MM.1S (cell line): Measurements from ENCODE around the gene SUMO4.
"Not testable (repeated sequence)": the region's sequence is repeated elsewhere in the genome, so short reads cannot be mapped to it uniquely, and the experiment has no call there.

ENCODE experiments used
- DNase-seq: peaks from one replicate; pipeline ENCODE4 v3.0.0-alpha.2; 2015
- H2AFZ ChIP-seq: fragments of 300-600 bp; sonication (generic); 2 replicates; pipeline ENCODE4 v1.6.0; 2016; ENCODE audit warnings: antibody characterized with exemption, low read length
- H3F3A ChIP-seq: fragments of 300-600 bp; sonication (generic); 2 replicates; pipeline ENCODE4 v1.6.1; 2016; ENCODE audit warnings: mild to moderate bottlenecking, antibody characterized with exemption, low read length, moderate library complexity, mixed read lengths; ENCODE audit not compliant: insufficient read depth
- H3K27ac ChIP-seq: fragments of 300-600 bp; sonication (generic); 2 replicates; pipeline ENCODE4 v1.5.1; 2016; ENCODE audit warnings: mild to moderate bottlenecking, low read length
- H3K27me3 ChIP-seq: fragments of 300-600 bp; sonication (generic); replicated peaks from 2 replicates; pipeline ENCODE4 v1.6.0; 2016; ENCODE audit warnings: low read length; ENCODE audit not compliant: insufficient read depth
- H3K36me3 ChIP-seq: fragments of 300-600 bp; sonication (generic); replicated peaks from 2 replicates; pipeline ENCODE4 v1.6.1; 2016; ENCODE audit warnings: mild to moderate bottlenecking, low read length, mixed read lengths; ENCODE audit not compliant: insufficient read depth
- H3K4me1 ChIP-seq: fragments of 300-600 bp; sonication (generic); 2 replicates; pipeline ENCODE4 v1.6.1; 2016; ENCODE audit warnings: low read length, mixed read lengths
- H3K4me2 ChIP-seq: fragments of 300-600 bp; sonication (generic); 2 replicates; pipeline ENCODE4 v1.6.0; 2016; ENCODE audit warnings: low read depth, low read length
- H3K4me3 ChIP-seq: fragments of 300-600 bp; sonication (generic); 2 replicates; pipeline ENCODE4 v1.5.1; 2016; ENCODE audit warnings: low read length, mixed read lengths
- H3K79me2 ChIP-seq: fragments of 300-600 bp; sonication (generic); 2 replicates; pipeline ENCODE4 v1.6.1; 2016; ENCODE audit warnings: mixed run types, low read length, mixed read lengths
- H3K9ac ChIP-seq: fragments of 300-600 bp; sonication (generic); 2 replicates; pipeline ENCODE4 v1.6.1; 2016; ENCODE audit warnings: low read length, mixed read lengths
- H3K9me2 ChIP-seq: fragments of 300-600 bp; sonication (generic); replicated peaks from 2 replicates; pipeline ENCODE4 v1.6.1; 2016; ENCODE audit warnings: mild to moderate bottlenecking, low read length, mixed read lengths; ENCODE audit not compliant: insufficient read depth
- H3K9me3 ChIP-seq: fragments of 300-600 bp; sonication (generic); replicated peaks from 2 replicates; pipeline ENCODE4 v1.6.1; 2016; ENCODE audit warnings: mild to moderate bottlenecking, low read length, mixed read lengths; ENCODE audit not compliant: insufficient read depth
- H4K20me1 ChIP-seq: fragments of 300-600 bp; sonication (generic); 2 replicates; pipeline ENCODE4 v1.6.1; 2016; ENCODE audit warnings: mild to moderate bottlenecking, low read length, moderate library complexity, mixed read lengths; ENCODE audit not compliant: insufficient read depth
- EZH2 ChIP-seq: fragments of 300-600 bp; sonication (generic); optimal IDR thresholded peaks from 2 replicates; pipeline ENCODE3; 2017; ENCODE audit warnings: low read depth, mild to moderate bottlenecking, antibody characterized with exemption, low read length, mixed read lengths
- EZH2phosphoT487 ChIP-seq: fragments of 300-600 bp; sonication (generic); IDR thresholded peaks from 2 replicates; pipeline ENCODE4 v1.6.1; 2018; ENCODE audit warnings: antibody characterized with exemption, low read length
- TF ChIP-seq, protein P1 (sequence below): fragments of 300-600 bp; sonication (generic); IDR thresholded peaks from 2 replicates; pipeline ENCODE4 v1.5.1; 2016; ENCODE audit warnings: antibody characterized with exemption, low read length, mixed read lengths

SUMO4 gene

GRCh38 chr6:149440735-149441671, 40.9 kb downstream of the SUMO4 start:
- Histone ChIP-seq H3K9me2 (no peaks in the 10 kb centered on the region), H3K4me2 (no peak overlapping the region), H3K27me3 (no peaks in the 10 kb centered on the region), H3F3A (no peaks in the 10 kb centered on the region), H3K4me1 (no peaks in the 10 kb centered on the region), H3K9me3 (no peaks in the 10 kb centered on the region), H3K27ac (no peak overlapping the region), H3K9ac (no peak overlapping the region), H2AFZ (no peak overlapping the region), H3K36me3 (no peaks in the 10 kb centered on the region), H3K79me2 (no peaks in the 10 kb centered on the region), H3K4me3 (no peak overlapping the region), H4K20me1 (no peaks in the 10 kb centered on the region)
- TF ChIP-seq, protein P1, sequence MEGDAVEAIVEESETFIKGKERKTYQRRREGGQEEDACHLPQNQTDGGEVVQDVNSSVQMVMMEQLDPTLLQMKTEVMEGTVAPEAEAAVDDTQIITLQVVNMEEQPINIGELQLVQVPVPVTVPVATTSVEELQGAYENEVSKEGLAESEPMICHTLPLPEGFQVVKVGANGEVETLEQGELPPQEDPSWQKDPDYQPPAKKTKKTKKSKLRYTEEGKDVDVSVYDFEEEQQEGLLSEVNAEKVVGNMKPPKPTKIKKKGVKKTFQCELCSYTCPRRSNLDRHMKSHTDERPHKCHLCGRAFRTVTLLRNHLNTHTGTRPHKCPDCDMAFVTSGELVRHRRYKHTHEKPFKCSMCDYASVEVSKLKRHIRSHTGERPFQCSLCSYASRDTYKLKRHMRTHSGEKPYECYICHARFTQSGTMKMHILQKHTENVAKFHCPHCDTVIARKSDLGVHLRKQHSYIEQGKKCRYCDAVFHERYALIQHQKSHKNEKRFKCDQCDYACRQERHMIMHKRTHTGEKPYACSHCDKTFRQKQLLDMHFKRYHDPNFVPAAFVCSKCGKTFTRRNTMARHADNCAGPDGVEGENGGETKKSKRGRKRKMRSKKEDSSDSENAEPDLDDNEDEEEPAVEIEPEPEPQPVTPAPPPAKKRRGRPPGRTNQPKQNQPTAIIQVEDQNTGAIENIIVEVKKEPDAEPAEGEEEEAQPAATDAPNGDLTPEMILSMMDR, result no peak
- no peak for TF ChIP-seq EZH2
- no peak for DNase-seq

- Histone ChIP-seq H3K9ac (no peak overlapping the region), H3K9me2 (no peaks in the 10 kb centered on the region), H3K27ac (no peak overlapping the region), H4K20me1 (no peaks in the 10 kb centered on the region), H3K4me1 (no peaks in the 10 kb centered on the region), H3K36me3 (no peaks in the 10 kb centered on the region), H3K27me3 (no peaks in the 10 kb centered on the region), H3K79me2 (no peaks in the 10 kb centered on the region), H3K4me2 (no peak overlapping the region), H3K9me3 (no peaks in the 10 kb centered on the region), H3K4me3 (no peak overlapping the region), H2AFZ (no peak overlapping the region), H3F3A (no peaks in the 10 kb centered on the region)
- DNase-seq, result no peak
- no peak for TF ChIP-seq EZH2
- TF ChIP-seq, protein P1, result no peak
- no peak for TF ChIP-seq EZH2phosphoT487
Observed at GRCh38 chr6:149441740-149442139, 41.7 kb downstream of the SUMO4 start.

GRCh38 chr6:149443411-149444181, 43.5 kb downstream of the SUMO4 start:
- no peaks in the 10 kb centered on the region for H3F3A ChIP-seq
- no peak overlapping the region for H3K9ac ChIP-seq
- H2AFZ ChIP-seq, result no peak overlapping the region
- no peak overlapping the region for H3K4me2 ChIP-seq
- H3K4me3 ChIP-seq, result no peak overlapping the region
- no peaks in the 10 kb centered on the region for H3K79me2 ChIP-seq
- H3K4me1 ChIP-seq, result no peaks in the 10 kb centered on the region
- H3K27me3 ChIP-seq, result no peaks in the 10 kb centered on the region
- no peaks in the 10 kb centered on the region for H4K20me1 ChIP-seq
- DNase-seq, result no peak
- H3K9me2 ChIP-seq, result no peaks in the 10 kb centered on the region
- no peak for TF ChIP-seq EZH2phosphoT487
- no peak for TF ChIP-seq EZH2
- TF ChIP-seq, protein P1, result no peak
- H3K9me3 ChIP-seq, result no peaks in the 10 kb centered on the region
- H3K36me3 ChIP-seq, result no peaks in the 10 kb centered on the region
- H3K27ac ChIP-seq, result no peak overlapping the region

GRCh38 chr6:149444360-149445094, 44.5 kb downstream of the SUMO4 start:
- H3F3A ChIP-seq, DNase-seq, H3K4me3 ChIP-seq, H3K27me3 ChIP-seq, H4K20me1 ChIP-seq, H3K9me2 ChIP-seq, H3K4me2 ChIP-seq, H3K9me3 ChIP-seq, H3K4me1 ChIP-seq, H3K36me3 ChIP-seq, H3K79me2 ChIP-seq, H3K9ac ChIP-seq, H3K27ac ChIP-seq, H2AFZ ChIP-seq: not testable (repeated sequence)
